Naive thymus-derived CD8-positive, alpha-beta T cell (primary cell): Measurements from ENCODE around the gene NEK4. TPM values are rescaled to one million over a fixed set of nuclear protein-coding genes. Genes with fewer than 3 reads are reported as not detected.

ENCODE experiments used
- ATAC-seq, 2 donors: fragments of 150-1000 bp; cut with Tn5 transposase in 1 of 2; sonication (Bioruptor Pico), chemical (Tn5 transposase) in 1 of 2; 1 replicate in 1 of 2; 2 replicates in 1 of 2; pipeline ENCODE4 v1.10.0; 2021; ENCODE audit warnings: mild to moderate bottlenecking in 2 of 2, moderate library complexity in 2 of 2
- POLR2A ChIA-PET: fragments of 350-600 bp; sonication (Branson Sonifier 250); formaldehyde crosslinking; loops from one replicate; lab custom pipeline; 2021; ENCODE audit warnings: antibody characterized with exemption; lab: Charles Lee
- DNase-seq, 10 donors: peaks; one replicate each; pipeline versions ENCODE4 v3.0.0 to v3.0.0-alpha.2; 2020 to 2022
- H3K27ac Mint-ChIP-seq, 10 donors: one replicate each; pipeline ENCODE4 v1.8.0; 2020 to 2022; ENCODE audit warnings: mild to moderate bottlenecking in 10 of 10, mixed read lengths in 10 of 10, moderate library complexity in 4 of 10, inconsistent platforms in 1 of 10
- H3K27me3 Mint-ChIP-seq, 5 donors: one replicate each; pipeline ENCODE4 v1.8.0; 2021 to 2022; ENCODE audit warnings: mixed read lengths in 5 of 5
- H3K36me3 Mint-ChIP-seq, 3 donors: one replicate each; pipeline ENCODE4 v1.8.0; 2020 to 2022; ENCODE audit warnings: mixed read lengths in 3 of 3, mild to moderate bottlenecking in 2 of 3, inconsistent platforms in 1 of 3
- H3K4me1 Mint-ChIP-seq, 4 donors: one replicate each; pipeline ENCODE4 v1.8.0; 2021 to 2022; ENCODE audit warnings: mixed read lengths in 4 of 4
- H3K4me3 Mint-ChIP-seq, 10 donors: one replicate each; pipeline ENCODE4 v1.8.0; 2020 to 2022; ENCODE audit warnings: mild to moderate bottlenecking in 10 of 10, mixed read lengths in 10 of 10, moderate library complexity in 6 of 10, inconsistent platforms in 1 of 10
- H3K9me3 Mint-ChIP-seq, 9 donors: one replicate each; pipeline ENCODE4 v1.8.0; 2020 to 2022; ENCODE audit warnings: mixed read lengths in 9 of 9, mild to moderate bottlenecking in 3 of 9, inconsistent platforms in 1 of 9, moderate library complexity in 1 of 9
- polyA plus RNA-seq, 3 donors: library from polyadenylated mRNA; unstranded; fragments of 300-500 nt; fragmentation: Illumina TruSeq; gene quantifications; one replicate each; pipeline ENCODE4 v1.2.3, GENCODE V29; 2021
- total RNA-seq, 8 experiments: library from RNA in 2 of 8; stranded (reverse) in 2 of 8; gene quantifications; one replicate each; pipeline ENCODE4 v1.2.3 and lab custom pipeline; 2021 to 2026

Gene NEK4
- total and polyA plus RNA-seq, 5 experiments from 2014 or later: 6.2 to 25.3 (median 12.4) TPM

GRCh38 chr3:52715714-52716305 is 54.9 kb downstream of the NEK4 start:
- DNase-seq (no peak), ATAC-seq (no peak)
- Mint-ChIP-seq H3K27me3 (no peaks in the 10 kb centered on the region), H3K9me3 (peaks cover 0 to 2% (median 0%) of the 10 kb centered on the region in 9 donors), H3K36me3 (peaks cover 0 to 6% (median 5%) of the 10 kb centered on the region in 3 donors), H3K4me3 (no peak overlapping the region), H3K27ac (peak overlapping the region in 1 of 10 donors; percentile 79), H3K4me1 (peaks cover 10 to 20% (median 12%) of the 10 kb centered on the region in 4 donors)
- POLR2A ChIA-PET: no interaction called here

- no peaks in the 10 kb centered on the region for H3K27me3 Mint-ChIP-seq
- H3K4me3 Mint-ChIP-seq: no peak overlapping the region
- H3K9me3 Mint-ChIP-seq: peaks cover 0 to under 1% (median 0%) of the 10 kb centered on the region in 9 donors
- H3K4me1 Mint-ChIP-seq: peaks cover 2 to 11% (median 5%) of the 10 kb centered on the region in 4 donors
- peaks cover 0 to 17% (median 5%) of the 10 kb centered on the region in 3 donors for H3K36me3 Mint-ChIP-seq
- ATAC-seq: no peak
- DNase-seq: peak in 1 of 10 donors; percentile 4
- POLR2A ChIA-PET: interaction anchor here (0.7 to 1.2 kb wide), 2 partner anchors 15 to 269 kb away, joined by 3 to 4 read pairs; no protein-coding TSS in a partner anchor
- H3K27ac Mint-ChIP-seq: no peak overlapping the region
Observed at GRCh38 chr3:52714335-52715302, 56.1 kb downstream of the NEK4 start.

- POLR2A ChIA-PET: no interaction called here
- Mint-ChIP-seq H3K27me3 (no peaks in the 10 kb centered on the region), H3K4me3 (no peak overlapping the region), H3K9me3 (no peaks in the 10 kb centered on the region), H3K4me1 (peaks cover 4 to 17% (median 10%) of the 10 kb centered on the region in 4 donors), H3K36me3 (peaks cover 0 to 31% (median 2%) of the 10 kb centered on the region in 3 donors), H3K27ac (peak overlapping the region in 5 of 10 donors; percentile 3 to 78 (median 47))
- ATAC-seq: no peak
- DNase-seq: no peak
Observed at GRCh38 chr3:52712291-52713212, 58.2 kb downstream of the NEK4 start.

GRCh38 chr3:52710512-52710911 is 60.2 kb downstream of the NEK4 start:
- H3K4me1 Mint-ChIP-seq: peaks cover 9 to 29% (median 16%) of the 10 kb centered on the region in 4 donors
- H3K27ac Mint-ChIP-seq: peak overlapping the region in 5 of 10 donors; percentile 13 to 87 (median 32)
- DNase-seq: no peak
- no peak for ATAC-seq
- peaks cover 0 to 33% (median 2%) of the 10 kb centered on the region in 3 donors for H3K36me3 Mint-ChIP-seq
- POLR2A ChIA-PET: no interaction called here
- H3K27me3 Mint-ChIP-seq: no peaks in the 10 kb centered on the region
- no peaks in the 10 kb centered on the region for H3K9me3 Mint-ChIP-seq
- no peak overlapping the region for H3K4me3 Mint-ChIP-seq

DNA sequence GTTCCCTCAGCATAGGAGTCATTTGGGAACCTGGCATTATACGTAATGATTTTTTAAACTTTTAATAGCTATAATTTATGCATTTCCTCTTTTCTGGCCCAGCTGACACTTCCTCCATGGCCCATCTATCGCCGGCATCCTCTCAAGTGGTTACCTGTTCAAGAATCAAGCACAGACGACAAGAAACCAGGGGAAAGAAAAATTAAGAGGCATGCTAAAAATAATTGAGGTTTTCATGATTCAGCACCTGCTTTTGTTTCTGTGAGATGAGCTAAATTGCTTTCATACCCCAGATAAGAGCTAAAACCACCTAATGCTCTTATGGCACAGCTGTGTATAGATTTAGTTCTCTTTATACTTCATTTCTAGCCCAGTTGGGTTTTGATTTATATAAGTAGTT is 63.2 kb downstream of the NEK4 start:
- no peak for DNase-seq
- peaks cover 0 to 30% (median 2%) of the 10 kb centered on the region in 3 donors for H3K36me3 Mint-ChIP-seq
- POLR2A ChIA-PET: interaction anchor here (5.7 kb wide), 1 partner anchor 12 kb away, joined by 43 read pairs; no protein-coding TSS in a partner anchor
- no peak for ATAC-seq
- H3K4me1 Mint-ChIP-seq: peaks cover 14 to 47% (median 33%) of the 10 kb centered on the region in 4 donors
- peak overlapping the region; percentile 43 to 94 (median 73) for H3K4me3 Mint-ChIP-seq
- peak overlapping the region in 8 of 10 donors; percentile 62 to 85 (median 79) for H3K27ac Mint-ChIP-seq
- H3K9me3 Mint-ChIP-seq: no peaks in the 10 kb centered on the region
- no peaks in the 10 kb centered on the region for H3K27me3 Mint-ChIP-seq

DNA sequence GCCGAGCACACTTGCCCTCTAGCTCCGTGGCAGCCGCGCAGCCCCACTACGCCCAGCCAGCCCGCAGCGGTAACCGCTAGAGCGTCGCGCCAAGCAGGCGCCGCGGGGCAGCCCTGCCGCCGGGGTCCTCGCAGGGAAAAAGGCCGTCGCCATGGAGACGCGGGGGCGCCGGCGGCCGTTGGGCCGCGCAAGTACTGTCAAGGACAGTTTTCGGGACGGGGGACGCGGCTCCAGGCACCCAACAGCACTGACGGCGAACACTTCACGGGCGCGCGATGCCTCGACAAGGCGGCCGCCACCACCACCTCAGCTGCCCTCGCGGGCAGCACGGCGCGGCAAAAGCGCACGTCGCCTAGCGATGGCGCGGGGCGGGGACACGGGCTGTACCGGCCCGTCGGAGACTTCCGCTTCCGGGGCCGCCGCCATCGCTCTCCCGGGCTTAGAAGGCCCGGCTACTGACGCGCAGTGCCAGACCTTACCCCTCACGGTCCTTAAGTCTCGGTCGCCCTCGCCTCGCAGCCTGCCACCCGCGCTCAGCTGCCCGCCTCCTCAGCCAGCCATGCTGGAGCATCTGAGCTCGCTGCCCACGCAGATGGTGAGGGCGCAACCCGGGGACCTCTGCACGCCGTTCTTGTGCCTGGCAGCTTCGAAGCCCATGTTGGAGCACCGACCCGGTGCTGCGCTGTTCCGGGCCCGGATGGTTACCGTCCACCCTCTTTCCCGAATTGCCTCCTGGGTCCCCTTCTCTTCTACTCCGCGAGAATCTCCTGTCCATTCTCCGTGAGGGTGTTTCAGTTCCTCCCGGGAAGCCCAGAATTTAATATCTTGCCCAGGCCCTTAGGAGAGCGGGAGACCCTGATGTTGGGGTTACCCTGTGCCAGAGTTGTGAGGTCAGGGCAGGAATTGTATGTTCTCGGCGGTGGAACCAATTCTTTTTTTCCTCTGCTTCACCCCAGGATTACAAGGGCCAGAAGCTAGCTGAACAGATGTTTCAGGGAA is 64.8 kb downstream of the NEK4 start, which contains the start of the genes GLT8D1 and SPCS1:
Gene GLT8D1, minus strand, starts transcription at position 104 of the 999 bp plus-strand sequence. CDS start 5,331 bp downstream, outside the sequence.
Gene SPCS1, plus strand, starts transcription at position 419 of the 999 bp plus-strand sequence. Its CDS starts 141 bp downstream, at position 560.
- POLR2A ChIA-PET: interaction anchor here (1.0 to 5.7 kb wide), 9 partner anchors 10 to 549 kb away, joined by 3 to 43 read pairs (median 10); partner anchors contain the start of genes GNL3, NEK4, PBRM1 and UQCC5
- Mint-ChIP-seq H3K4me1 (peaks cover 14 to 47% (median 35%) of the 10 kb centered on the region in 4 donors), H3K4me3 (peak within 1 kb of the TSS; percentile 89 to 95 (median 94)), H3K27me3 (no peaks in the 10 kb centered on the region), H3K36me3 (peaks cover 0 to 27% (median 2%) of the 10 kb centered on the region in 3 donors), H3K9me3 (no peaks in the 10 kb centered on the region), H3K27ac (peak within 1 kb of the TSS; percentile 90 to 98 (median 96))
- ATAC-seq (peak; percentile 90), DNase-seq (peak; percentile 75 to 97 (median 86))

DNA sequence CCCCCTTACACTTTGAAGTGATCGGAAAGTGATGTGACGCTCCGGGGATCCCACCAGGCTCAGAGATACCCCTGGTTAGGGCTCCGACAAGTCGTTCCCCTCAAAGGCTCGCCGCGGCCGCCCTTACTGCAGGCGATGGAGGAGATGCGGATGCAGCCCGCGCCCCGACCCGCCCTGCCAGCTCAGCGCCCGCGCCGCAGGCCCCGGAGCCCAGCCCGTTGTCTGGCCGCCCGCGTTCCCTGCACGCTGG is 65.4 kb downstream of the NEK4 start:
- no peaks in the 10 kb centered on the region for H3K27me3 Mint-ChIP-seq
- DNase-seq (no peak), ATAC-seq (peak in 1 of 2 donors; percentile 65)
- peaks cover 14 to 46% (median 34%) of the 10 kb centered on the region in 4 donors for H3K4me1 Mint-ChIP-seq
- POLR2A ChIA-PET: interaction anchor here (1.0 to 5.7 kb wide), 9 partner anchors 9 to 549 kb away, joined by 3 to 43 read pairs (median 10); partner anchors contain the start of genes GNL3, NEK4, PBRM1 and UQCC5
- H3K4me3 Mint-ChIP-seq: peak overlapping the region; percentile 89 to 95 (median 94)
- H3K36me3 Mint-ChIP-seq: peaks cover 0 to 23% (median 2%) of the 10 kb centered on the region in 3 donors
- H3K27ac Mint-ChIP-seq: peak overlapping the region; percentile 88 to 97 (median 95)
- no peaks in the 10 kb centered on the region for H3K9me3 Mint-ChIP-seq

DNA sequence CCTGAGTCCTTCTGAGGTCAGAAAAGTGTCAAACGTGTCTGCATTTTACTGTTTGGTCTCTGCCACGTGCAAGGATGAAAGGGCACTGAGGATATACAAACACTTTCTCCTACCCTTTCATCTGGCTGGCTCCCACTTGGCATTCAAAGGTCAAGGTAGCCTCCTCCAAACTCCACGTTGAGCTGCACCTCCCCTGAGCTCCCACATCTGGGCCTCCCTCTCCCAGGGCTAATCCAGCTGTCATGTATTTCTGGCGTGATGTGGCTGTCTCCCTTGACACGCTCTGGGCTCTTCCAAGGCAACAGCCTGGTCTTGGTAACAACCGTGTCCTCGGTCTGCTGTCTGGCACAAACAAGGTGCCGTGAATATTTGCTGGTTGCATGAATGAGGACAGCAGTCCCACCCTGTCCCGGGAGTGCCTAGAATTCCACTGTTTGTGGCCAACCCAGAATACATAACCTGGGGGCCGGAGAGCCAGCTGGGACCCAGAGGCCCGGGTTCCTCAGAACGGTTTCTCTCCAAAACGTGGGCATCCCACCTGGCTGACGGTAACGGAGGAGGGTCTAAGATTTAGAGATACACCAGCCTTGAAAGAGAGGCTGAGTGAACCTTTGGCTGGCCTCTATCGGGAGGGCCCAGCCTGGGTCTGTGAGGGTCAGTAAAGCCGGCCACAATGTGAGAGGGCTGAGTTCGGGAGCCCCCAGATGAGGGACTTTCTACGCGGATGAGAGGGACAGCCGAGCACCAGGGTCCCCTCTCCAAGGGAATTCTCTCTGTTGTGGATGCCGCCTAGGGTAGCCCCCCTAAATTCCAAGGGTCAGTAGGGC is 65.9 kb downstream of the NEK4 start:
- peak in 2 of 10 donors; percentile 4 to 10 for DNase-seq
- peak overlapping the region; percentile 88 to 97 (median 95) for H3K27ac Mint-ChIP-seq
- POLR2A ChIA-PET: interaction anchor here (1.0 to 5.7 kb wide), 9 partner anchors 9 to 550 kb away, joined by 3 to 43 read pairs (median 10); partner anchors contain the start of genes GNL3, NEK4, PBRM1 and UQCC5
- peak overlapping the region; percentile 89 to 95 (median 94) for H3K4me3 Mint-ChIP-seq
- H3K4me1 Mint-ChIP-seq: peaks cover 16 to 44% (median 33%) of the 10 kb centered on the region in 4 donors
- H3K27me3 Mint-ChIP-seq: no peaks in the 10 kb centered on the region
- no peaks in the 10 kb centered on the region for H3K9me3 Mint-ChIP-seq
- peak in 1 of 2 donors; percentile 2 for ATAC-seq
- H3K36me3 Mint-ChIP-seq: peaks cover 0 to 21% (median 2%) of the 10 kb centered on the region in 3 donors

- DNase-seq (no peak), ATAC-seq (no peak)
- Mint-ChIP-seq H3K9me3 (no peaks in the 10 kb centered on the region), H3K36me3 (peaks cover 0 to 14% (median 0%) of the 10 kb centered on the region in 3 donors), H3K4me3 (peak overlapping the region in 7 of 10 donors; percentile 7 to 93 (median 45)), H3K27ac (peak overlapping the region in 3 of 10 donors; percentile 24 to 43 (median 41)), H3K27me3 (no peaks in the 10 kb centered on the region), H3K4me1 (peaks cover 16 to 42% (median 31%) of the 10 kb centered on the region in 4 donors)
- POLR2A ChIA-PET: interaction anchor here (0.6 to 5.7 kb wide), 4 partner anchors 16 to 633 kb away, joined by 3 to 43 read pairs (median 18); partner anchors contain the start of genes GNL3 and PBRM1
Observed at GRCh38 chr3:52703341-52703740, 67.4 kb downstream of the NEK4 start.

DNA sequence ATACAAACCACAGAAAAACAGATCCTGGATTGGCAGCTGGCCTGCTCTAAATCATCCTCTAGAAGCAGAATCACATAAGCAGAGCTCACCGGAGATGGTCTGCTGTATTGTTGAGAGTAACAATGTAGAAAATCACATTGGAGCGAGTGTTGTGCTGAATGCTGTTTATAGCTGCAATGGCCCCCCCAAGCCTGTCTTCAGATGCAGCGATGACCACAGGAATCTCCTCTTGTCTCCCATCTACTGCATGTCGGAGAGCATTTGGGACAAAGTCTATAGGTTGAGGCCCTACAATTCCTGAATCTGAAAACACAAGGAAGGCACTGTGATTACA is 73.1 kb downstream of the NEK4 start:
- H3K4me1 Mint-ChIP-seq: peaks cover 5 to 14% (median 9%) of the 10 kb centered on the region in 4 donors
- DNase-seq (no peak), ATAC-seq (no peak)
- no peaks in the 10 kb centered on the region for H3K27me3 Mint-ChIP-seq
- peaks cover 0 to 59% (median 2%) of the 10 kb centered on the region in 3 donors for H3K36me3 Mint-ChIP-seq
- no peaks in the 10 kb centered on the region for H3K9me3 Mint-ChIP-seq
- peak overlapping the region in 8 of 10 donors; percentile 8 to 82 (median 62) for H3K27ac Mint-ChIP-seq
- POLR2A ChIA-PET: interaction anchor here (3.9 kb wide), 1 partner anchor 8 kb away, joined by 19 read pairs; the partner anchor contains the start of genes GLT8D1 and SPCS1
- H3K4me3 Mint-ChIP-seq: no peak overlapping the region
